ENCODE measurements around the gene MAP7D2. TPM values are rescaled to one million over a fixed set of nuclear protein-coding genes. Genes with fewer than 3 reads are reported as not detected.

Gene MAP7D2
- total and polyA plus RNA-seq, 2 of the 4 experiments (the other 2 are of a cell fraction) = 0.18 to 0.19 TPM

DNA sequence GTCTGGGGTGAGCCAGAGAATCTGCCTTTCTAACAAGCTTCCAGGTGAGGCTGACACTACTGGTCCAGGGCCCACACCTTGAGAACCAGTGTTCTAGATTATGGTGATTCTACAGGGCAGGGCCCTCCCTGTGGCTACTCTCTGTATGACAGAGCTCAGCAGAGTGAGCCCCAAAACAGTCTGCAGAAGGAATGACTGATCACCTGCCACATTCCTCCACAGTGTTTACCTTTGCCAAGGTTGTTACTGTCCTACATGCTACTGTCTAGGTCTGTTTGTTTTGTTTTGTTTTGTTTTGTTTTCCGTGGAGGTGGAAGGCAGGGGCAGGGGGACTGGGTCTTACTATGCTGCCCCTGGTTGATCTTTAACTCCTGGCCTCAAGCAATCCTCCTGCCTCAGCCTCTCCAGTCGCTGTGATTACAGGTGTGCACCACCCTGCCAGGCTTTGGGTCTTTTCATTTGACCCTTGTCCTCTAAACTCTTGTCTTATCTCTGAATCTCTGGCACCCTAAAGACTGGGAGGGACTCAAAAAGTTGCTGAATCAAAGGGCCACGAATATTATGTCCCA is 45.1 kb downstream of the MAP7D2 start:
- Histone ChIP-seq H4K8ac (ENCODE audit: low read depth in 2 of 2, low read length in 2 of 2) (no peak overlapping the region), H3K18ac (ENCODE audit: low read depth, low read length) (no peak overlapping the region)
- POLR2A ChIA-PET (ENCODE audit: unreplicated experiment) = no interaction called here

More for the DNA sequence above, 45.1 kb downstream of the MAP7D2 start:
- Histone ChIP-seq H3K4me3 (ENCODE audit: insufficient read depth, low read depth, low read length) (no peak overlapping the region), H3K27ac (ENCODE audit: insufficient read depth, low read length) (no peak overlapping the region), H2BK15ac (ENCODE audit: low read depth, low read length) (no peak overlapping the region), H3K27me3 (ENCODE audit: control insufficient read depth, insufficient read depth, low read length) (peaks cover 7% of the 10 kb centered on the region), H2AFZ (replicated peaks; ENCODE audit: low read length, poor library complexity) (no peak overlapping the region), H3K79me1 (ENCODE audit: low read depth in 1 of 2, low read length in 2 of 2) (no peaks in the 10 kb centered on the region), H3K9me1 (ENCODE audit: insufficient read depth, low read length) (no peaks in the 10 kb centered on the region), H3K9ac (ENCODE audit: low read depth, low read length) (no peak overlapping the region), H3K9me3 (ENCODE audit: control insufficient read depth, insufficient read depth, low read length) (no peaks in the 10 kb centered on the region), H2AK5ac (ENCODE audit: low read depth, low read length) (no peak overlapping the region), H4K20me1 (ENCODE audit: insufficient read depth, low read length) (0 out of 2 replicates have a peak, but pooled peaks cover 3% of the 10 kb centered on the region), H4K91ac (ENCODE audit: insufficient read depth, low read depth, low read length) (no peak overlapping the region), H3K23ac (ENCODE audit: low read depth, low read length) (no peak overlapping the region), H3K4ac (ENCODE audit: low read depth, low read length) (no peak overlapping the region), H2BK5ac (ENCODE audit: low read depth, low read length, poor library complexity, severe bottlenecking) (no peak overlapping the region), H2BK120ac (ENCODE audit: low read depth, low read length) (no peak overlapping the region), H4K5ac (ENCODE audit: low read depth, low read length) (no peak overlapping the region), H3K36me3 (ENCODE audit: control insufficient read depth, insufficient read depth, low read length) (no peaks in the 10 kb centered on the region), H3K56ac (ENCODE audit: extremely low read depth, insufficient read depth, low read length) (no peak overlapping the region), H2BK20ac (ENCODE audit: low read depth, low read length) (no peak overlapping the region), H3K4me2 (ENCODE audit: low read depth, low read length) (no peak overlapping the region), H3K14ac (replicated peaks; ENCODE audit: low read depth, low read length) (no peak overlapping the region), H2AK9ac (replicated peaks; ENCODE audit: low read depth, low read length, poor library complexity) (no peak overlapping the region), H3K4me1 (ENCODE audit: control insufficient read depth, insufficient read depth, low read length) (peaks cover 2% of the 10 kb centered on the region)
- dilution Hi-C loops (cut with HindIII; ENCODE audit: low sequenced_read_pairs, unreplicated experiment) = no loop called here
- BruUV-seq (replicated peaks) = no TSS peak
- CTCF ChIA-PET = no interaction called here
- TF ChIP-seq POLR2A (IDR thresholded peaks at IDR 0.05; ENCODE audit: low read depth, low read length) (no peak), FOS (IDR thresholded peaks at IDR 0.05; ENCODE audit: low read depth, low read length) (no peak), NFE2L2 (IDR thresholded peaks at IDR 0.05; ENCODE audit: low read depth, low read length) (no peak), RAD21 (IDR thresholded peaks at IDR 0.05; ENCODE audit: low read length) (no peak), SMC3 (IDR thresholded peaks at IDR 0.05; ENCODE audit: low read depth, low read length) (no peak), MAFK (IDR thresholded peaks at IDR 0.05; ENCODE audit: low read depth, low read length) (no peak)
- DNase-seq (no peak), ATAC-seq (ENCODE audit: low read depth) (no peak)
- no CpG with 5 or more reads among the region's 3 CpGs for WGBS, 2 experiments (ENCODE audit: extremely low coverage in 2 of 2, insufficient read length in 1 of 2)
- in situ Hi-C loops (cut with MboI; ENCODE audit: low sequenced_read_pairs) = loop anchor here (25.0 kb wide), 1 partner anchor 684 kb away; no protein-coding TSS in a partner anchor
- intact Hi-C loops (cut with micrococcal nuclease) = no loop called here

All from IMR-90 (cell line).